Body of pancreas (tissue), 4 donors: ENCODE results near the gene HSPB1. TPM values are rescaled to one million over a fixed set of nuclear protein-coding genes. Genes with fewer than 3 reads are reported as not detected.
"Not testable (repeated sequence)": the region's sequence is repeated elsewhere in the genome, so short reads cannot be mapped to it uniquely, and the experiment has no call there.

Experiments used
- ATAC-seq: fragments of 150-250 bp; one replicate; pipeline ENCODE4 v1.9.1; 2016
- DNase-seq, 4 donors: peaks; one replicate each; pipeline ENCODE4 v3.0.0-alpha.2; 2019
- H3K27ac ChIP-seq, 4 donors: fragments of 200-600 bp; sonication (generic); 1 replicate in 3 of 4; 2 replicates in 1 of 4; pipeline versions ENCODE4 v1.5.1 to v1.6.1; 2016 to 2019; ENCODE audit warnings: mild to moderate bottlenecking in 1 of 4, mixed read lengths in 1 of 4, moderate library complexity in 1 of 4
- H3K27me3 ChIP-seq, 2 donors: fragments of 200-600 bp; sonication (generic); one replicate each; pipeline ENCODE4 v1.6.0; 2016; ENCODE audit warnings: mild to moderate bottlenecking in 1 of 2
- H3K36me3 ChIP-seq, 2 donors: fragments of 200-600 bp; sonication (generic); replicated peaks in 1 of 2; 2 replicates each; pipeline ENCODE4 v1.5.1; 2016; ENCODE audit warnings: low read depth in 2 of 2; ENCODE audit not compliant: insufficient read depth in 1 of 2
- H3K4me1 ChIP-seq: fragments of 200-600 bp; sonication (generic); one replicate; pipeline ENCODE4 v1.6.0; 2016
- H3K4me3 ChIP-seq, 2 donors: fragments of 200-600 bp; sonication (generic); 1 replicate in 1 of 2; 2 replicates in 1 of 2; pipeline ENCODE4 v1.5.1; 2016 to 2019
- H3K9me3 ChIP-seq, 3 donors: fragments of 200-600 bp; sonication (generic); 1 replicate in 2 of 3; 2 replicates in 1 of 3; pipeline ENCODE4 v1.5.1; 2016
- CTCF ChIP-seq, 7 experiments: fragments of 450-650 bp in 4 of 7; fragments of 200-600 bp in 3 of 7; sonication (generic) in 3 of 7; IDR thresholded peaks; one replicate each; pipeline ENCODE4 v1.5.1; 2016 to 2019; ENCODE audit warnings: antibody characterized with exemption in 7 of 7
- POLR2A ChIP-seq, 3 donors: fragments of 450-650 bp; IDR thresholded peaks; one replicate each; pipeline ENCODE4 v1.6.1; 2016; ENCODE audit warnings: antibody characterized with exemption in 3 of 3, mild to moderate bottlenecking in 2 of 3
- WGBS, 2 donors: methylation state at CpG; one replicate each; pipeline ENCODE4 v1.1.5; 2017; 5-methylcytosine and 5-hydroxymethylcytosine counted together
- intact Hi-C: fragments of 100-400 bp; cut with DNase I; formaldehyde crosslinking; loops from one replicate; pipeline ENCODE4 v1.15.1; 2023
- total RNA-seq, 2 donors: library from RNA; depleted of rRNA; stranded (reverse); fragments of >200 nt; gene quantifications; one replicate each; pipeline ENCODE4 v1.1.0, GENCODE V29; 2016

Gene HSPB1
- total RNA-seq, 2 donors from 2014 or later = 367 to 445 TPM

- 20 to 28% methylated on average over 19 to 21 of the region's 21 CpGs for WGBS, 2 donors
- peak overlapping the region; percentile 57 to 82 (median 78) for H3K27ac ChIP-seq
Measured at GRCh38 chr7:76310102-76310957, 7.9 kb downstream of the HSPB1 start.

GRCh38 chr7:76311838-76312237 is 9.4 kb downstream of the HSPB1 start:
- H3K4me1 ChIP-seq = peaks cover 32% of the 10 kb centered on the region
- not testable (repeated sequence) for H3K27ac ChIP-seq, DNase-seq, H3K36me3 ChIP-seq, ATAC-seq, H3K9me3 ChIP-seq, H3K27me3 ChIP-seq, H3K4me3 ChIP-seq
- WGBS, 2 donors = 97 to 98% methylated on average over 5 to 6 of the region's 6 CpGs
- intact Hi-C loops = loop anchor here (5.0 kb wide), 1 partner anchor 130 kb away; no protein-coding TSS in a partner anchor

More at GRCh38 chr7:76310102-76310957, 7.9 kb downstream of the HSPB1 start:
- ATAC-seq (peak; percentile 46), DNase-seq (peak; percentile 77 to 89 (median 80))
- H3K4me3 ChIP-seq = no peak overlapping the region
- TF ChIP-seq CTCF (IDR thresholded peaks at IDR 0.05) (peak in 1 of 7 experiments; percentile 5), POLR2A (IDR thresholded peaks at IDR 0.05) (no peak)
- H3K4me1 ChIP-seq = peaks cover 47% of the 10 kb centered on the region
- H3K36me3 ChIP-seq = no peaks in the 10 kb centered on the region
- no peaks in the 10 kb centered on the region for H3K9me3 ChIP-seq
- intact Hi-C loops = loop anchor here (5.0 kb wide), 1 partner anchor 128 kb away; no protein-coding TSS in a partner anchor
- H3K27me3 ChIP-seq = no peaks in the 10 kb centered on the region

- DNase-seq (peak; percentile 97 to 98 (median 98)), ATAC-seq (peak; percentile 70)
- Histone ChIP-seq H3K27me3 (no peaks in the 10 kb centered on the region), H3K4me1 (peaks cover 40% of the 10 kb centered on the region), H3K4me3 (no peak overlapping the region), H3K36me3 (no peaks in the 10 kb centered on the region), H3K9me3 (no peaks in the 10 kb centered on the region), H3K27ac (no peak overlapping the region)
- WGBS, 2 donors = 8 to 11% methylated on average over 11 to 15 of the region's 15 CpGs
- intact Hi-C loops = loop anchor here (5.0 kb wide), 1 partner anchor 132 kb away; no protein-coding TSS in a partner anchor
- TF ChIP-seq POLR2A (IDR thresholded peaks at IDR 0.05) (no peak), CTCF (IDR thresholded peaks at IDR 0.05) (peak; percentile 100)
Measured at GRCh38 chr7:76314042-76314721, 11.7 kb downstream of the HSPB1 start.

GRCh38 chr7:76314740-76315139 is 12.3 kb downstream of the HSPB1 start:
- not testable (repeated sequence) for H3K36me3 ChIP-seq, H3K4me3 ChIP-seq, H3K27ac ChIP-seq, H3K9me3 ChIP-seq, DNase-seq, ATAC-seq, H3K27me3 ChIP-seq
- intact Hi-C loops = loop anchor here (5.0 kb wide), 1 partner anchor 132 kb away; no protein-coding TSS in a partner anchor
- H3K4me1 ChIP-seq = peaks cover 44% of the 10 kb centered on the region
- 48 to 56% methylated on average over 6 of the region's 6 CpGs for WGBS, 2 donors

- Histone ChIP-seq H3K4me3 (no peak overlapping the region), H3K27me3 (no peaks in the 10 kb centered on the region), H3K36me3 (no peaks in the 10 kb centered on the region), H3K27ac (no peak overlapping the region), H3K9me3 (no peaks in the 10 kb centered on the region), H3K4me1 (peaks cover 43% of the 10 kb centered on the region)
- WGBS, 2 donors = 59 to 74% methylated on average over 4 to 5 of the region's 5 CpGs
- DNase-seq (no peak), ATAC-seq (no peak)
- intact Hi-C loops = no loop called here
- TF ChIP-seq POLR2A (IDR thresholded peaks at IDR 0.05) (no peak), CTCF (IDR thresholded peaks at IDR 0.05) (no peak)
Measured at GRCh38 chr7:76315364-76315763, 12.9 kb downstream of the HSPB1 start.
